ENCODE results near the gene HGF.

GRCh38 chr7:81811956-81812865 is 42.4 kb upstream of the HGF start:
- TF ChIP-seq CTCF (IDR thresholded peaks at IDR 0.05): no peak
- no peak for TF ChIP-seq POLR2A (IDR thresholded peaks at IDR 0.05)
